ENCODE measurements around the gene ALX4. TPM values are rescaled to one million over a fixed set of nuclear protein-coding genes. Genes with fewer than 3 reads are reported as not detected.

Gene ALX4
- total and polyA plus RNA-seq, 2 donors (not counting 3 experiments of a cell fraction or from before 2014, with no cell fraction given), result not detected

- CTCF ChIA-PET, result no interaction called here
- FAIRE-seq, result no peak
- intact Hi-C loops (cut with micrococcal nuclease), result no loop called here
Measured at GRCh38 chr11:44332665-44333064, 22.7 kb upstream of the ALX4 start.

More at GRCh38 chr11:44332665-44333064, 22.7 kb upstream of the ALX4 start:
- Histone ChIP-seq H3K27ac (ENCODE audit: insufficient read depth, low read depth, low read length) (no peak overlapping the region), H4K20me1 (replicated peaks; ENCODE audit: control insufficient read depth, extremely low read depth, insufficient read depth, low read length) (no peaks in the 10 kb centered on the region), H3K9me3 (replicated peaks; ENCODE audit: control insufficient read depth, insufficient read depth, low read length) (no peaks in the 10 kb centered on the region), H3K4me2 (ENCODE audit: insufficient read depth, low read length) (no peak overlapping the region), H3K4me3 (replicated peaks in 1 of 3; ENCODE audit: insufficient read depth in 1 of 3, low read depth in 1 of 3, low read length in 3 of 3) (no peak overlapping the region), H3K79me2 (ENCODE audit: control insufficient read depth, insufficient read depth, low read length) (no peaks in the 10 kb centered on the region), H3K4me1 (ENCODE audit: control insufficient read depth, extremely low read depth, insufficient read depth, low read length) (no peaks in the 10 kb centered on the region), H3K9ac (replicated peaks; ENCODE audit: extremely low read depth, insufficient read depth, low read length) (no peak overlapping the region), H3K27me3 (ENCODE audit: control insufficient read depth in 2 of 2, insufficient read depth in 2 of 2, low read length in 2 of 2) (peaks cover 51 to 60% of the 10 kb centered on the region in 2 experiments), H3K36me3 (ENCODE audit: control insufficient read depth in 2 of 2, extremely low read depth in 1 of 2, insufficient read depth in 2 of 2, low read length in 2 of 2) (no peaks in the 10 kb centered on the region), H3K9me1 (replicated peaks; ENCODE audit: control insufficient read depth, extremely low read depth, insufficient read depth, low read length) (no peaks in the 10 kb centered on the region), H2AFZ (ENCODE audit: low read depth, low read length) (no peak overlapping the region)
- POLR2A ChIA-PET, result no interaction called here
- no TSS peak for BruUV-seq (replicated peaks)
- TF ChIP-seq GATA2 (IDR thresholded peaks at IDR 0.05; ENCODE audit: insufficient read depth, insufficient read length, low read depth, low read length), result no peak
- TF ChIP-seq JUN (IDR thresholded peaks at IDR 0.05; ENCODE audit: borderline replicate concordance, insufficient read depth, insufficient read length, low read depth), result no peak
- TF ChIP-seq POLR2A (IDR thresholded peaks at IDR 0.05; ENCODE audit: low read depth, low read length), result no peak
- TF ChIP-seq FOS (IDR thresholded peaks at IDR 0.05; ENCODE audit: borderline replicate concordance, insufficient read depth, low read length), result no peak
- no peak for TF ChIP-seq CTCF (IDR thresholded peaks at IDR 0.05; ENCODE audit: extremely low read depth in 1 of 2, insufficient read depth in 1 of 2, low read depth in 1 of 2, low read length in 2 of 2)
- no peak for TF ChIP-seq EZH2 (IDR thresholded peaks at IDR 0.05; ENCODE audit: borderline replicate concordance, low read depth, low read length, severe bottlenecking)
- no peak for TF ChIP-seq MAX (IDR thresholded peaks at IDR 0.05; ENCODE audit: insufficient read depth, insufficient read length)
- no peak for TF ChIP-seq MYC (IDR thresholded peaks at IDR 0.05; ENCODE audit: low read depth, low read length)
- no peak for TF ChIP-seq POLR2AphosphoS5 (IDR thresholded peaks at IDR 0.05; ENCODE audit: insufficient read depth, low read depth, low read length)
- dilution Hi-C loops (cut with MboI; ENCODE audit: extremely low pct_ligation_motif_present, low sequenced_read_pairs), result no loop called here
- DNase-seq (ENCODE audit: low read depth, low spot score), result no peak

Measured in endothelial cell of umbilical vein (primary cell).